ENCODE results near the gene COG5.

COG5 gene

DNA sequence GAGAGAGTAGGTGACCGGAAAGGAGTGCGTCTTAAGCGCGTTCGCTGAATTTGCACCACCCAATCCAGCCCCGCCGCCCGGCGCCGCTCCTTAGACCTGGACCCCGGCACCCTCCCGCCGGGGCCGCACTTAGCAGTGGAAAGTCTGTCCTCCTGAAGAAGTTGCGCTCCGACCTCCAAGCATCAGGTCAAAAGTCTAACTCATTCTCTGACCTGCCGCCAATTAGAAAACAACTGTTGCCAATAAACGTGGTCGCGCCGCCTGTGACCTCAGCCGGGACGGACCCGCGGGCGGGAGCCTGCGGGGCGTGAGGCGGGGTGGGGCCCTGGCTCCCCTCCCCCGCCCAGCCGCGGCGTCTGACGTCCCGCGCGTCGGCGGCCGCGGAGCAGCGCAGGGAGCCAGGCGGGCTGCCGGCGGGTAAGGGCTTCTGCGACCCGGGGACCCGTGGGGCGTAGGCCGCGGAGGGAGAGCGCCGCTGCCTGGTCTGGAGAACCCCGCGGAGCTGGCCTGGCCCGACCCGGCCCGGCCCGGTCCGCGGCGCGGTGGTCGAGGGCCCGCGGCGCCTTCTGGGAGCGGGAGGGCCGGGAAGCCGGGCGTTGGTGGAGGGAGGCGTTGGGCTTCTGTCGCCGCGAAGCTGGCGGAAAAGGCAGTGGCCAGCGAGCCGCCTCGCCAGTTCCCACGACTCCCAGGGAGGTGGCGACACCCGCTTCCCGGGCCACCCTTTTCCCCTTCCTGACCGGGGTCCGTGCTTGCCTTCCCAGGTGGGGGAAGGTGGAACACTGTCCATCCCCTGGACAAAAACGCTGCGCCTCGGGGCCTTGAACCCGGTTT, 16.4 kb upstream of the COG5 start, which contains the start of gene BCAP29 (continued):
- TF ChIP-seq, protein P1, sequence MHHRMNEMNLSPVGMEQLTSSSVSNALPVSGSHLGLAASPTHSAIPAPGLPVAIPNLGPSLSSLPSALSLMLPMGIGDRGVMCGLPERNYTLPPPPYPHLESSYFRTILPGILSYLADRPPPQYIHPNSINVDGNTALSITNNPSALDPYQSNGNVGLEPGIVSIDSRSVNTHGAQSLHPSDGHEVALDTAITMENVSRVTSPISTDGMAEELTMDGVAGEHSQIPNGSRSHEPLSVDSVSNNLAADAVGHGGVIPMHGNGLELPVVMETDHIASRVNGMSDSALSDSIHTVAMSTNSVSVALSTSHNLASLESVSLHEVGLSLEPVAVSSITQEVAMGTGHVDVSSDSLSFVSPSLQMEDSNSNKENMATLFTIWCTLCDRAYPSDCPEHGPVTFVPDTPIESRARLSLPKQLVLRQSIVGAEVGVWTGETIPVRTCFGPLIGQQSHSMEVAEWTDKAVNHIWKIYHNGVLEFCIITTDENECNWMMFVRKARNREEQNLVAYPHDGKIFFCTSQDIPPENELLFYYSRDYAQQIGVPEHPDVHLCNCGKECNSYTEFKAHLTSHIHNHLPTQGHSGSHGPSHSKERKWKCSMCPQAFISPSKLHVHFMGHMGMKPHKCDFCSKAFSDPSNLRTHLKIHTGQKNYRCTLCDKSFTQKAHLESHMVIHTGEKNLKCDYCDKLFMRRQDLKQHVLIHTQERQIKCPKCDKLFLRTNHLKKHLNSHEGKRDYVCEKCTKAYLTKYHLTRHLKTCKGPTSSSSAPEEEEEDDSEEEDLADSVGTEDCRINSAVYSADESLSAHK (tag by site-specific recombination; IDR thresholded peaks at IDR 0.05), result no peak
- TF ChIP-seq ZNF23 (tag by site-specific recombination; IDR thresholded peaks at IDR 0.05; ENCODE audit: borderline replicate concordance) (no peak), ZBTB1 (tag by site-specific recombination; IDR thresholded peaks at IDR 0.05) (no peak), RBAK (tag by site-specific recombination; IDR thresholded peaks at IDR 0.05) (no peak), ZNF19 (tag by site-specific recombination; IDR thresholded peaks at IDR 0.05; ENCODE audit: low read depth) (no peak), ZFP41 (tag by site-specific recombination; IDR thresholded peaks at IDR 0.05; ENCODE audit: borderline replicate concordance) (no peak), ZSCAN5A (tag by site-specific recombination; IDR thresholded peaks at IDR 0.05) (no peak), SALL2 (tag by site-specific recombination; IDR thresholded peaks at IDR 0.05; ENCODE audit: borderline replicate concordance) (no peak), ZBTB17 (tag by site-specific recombination; IDR thresholded peaks at IDR 0.05) (no peak; the same call in 1 of the 2 replicates), ZNF549 (tag by site-specific recombination; IDR thresholded peaks at IDR 0.05) (peak; percentile 42; the same call in 1 of the 2 replicates), ZNF112 (tag by site-specific recombination; IDR thresholded peaks at IDR 0.05) (no peak), ZNF138 (tag by site-specific recombination; IDR thresholded peaks at IDR 0.05; ENCODE audit: borderline replicate concordance) (no peak), ZNF416 (tag by site-specific recombination; IDR thresholded peaks at IDR 0.05) (no peak), ZNF146 (tag by site-specific recombination; IDR thresholded peaks at IDR 0.05) (no peak), IKZF3 (tag by site-specific recombination; IDR thresholded peaks at IDR 0.05) (peak; percentile 71; the same call in 1 of the 2 replicates), ZNF473 (tag by site-specific recombination; IDR thresholded peaks at IDR 0.05) (no peak), ZNF133 (tag by site-specific recombination; IDR thresholded peaks at IDR 0.05) (no peak), ZNF639 (tag by site-specific recombination; IDR thresholded peaks at IDR 0.05) (0 out of 2 replicates have a peak, but pooled peaks have one; percentile 35), ZNF777 (tag by site-specific recombination; IDR thresholded peaks at IDR 0.05; ENCODE audit: borderline replicate concordance) (no peak), ZSCAN30 (tag by site-specific recombination; IDR thresholded peaks at IDR 0.05) (peak; percentile 59)
- TF ChIP-seq, protein P2, sequence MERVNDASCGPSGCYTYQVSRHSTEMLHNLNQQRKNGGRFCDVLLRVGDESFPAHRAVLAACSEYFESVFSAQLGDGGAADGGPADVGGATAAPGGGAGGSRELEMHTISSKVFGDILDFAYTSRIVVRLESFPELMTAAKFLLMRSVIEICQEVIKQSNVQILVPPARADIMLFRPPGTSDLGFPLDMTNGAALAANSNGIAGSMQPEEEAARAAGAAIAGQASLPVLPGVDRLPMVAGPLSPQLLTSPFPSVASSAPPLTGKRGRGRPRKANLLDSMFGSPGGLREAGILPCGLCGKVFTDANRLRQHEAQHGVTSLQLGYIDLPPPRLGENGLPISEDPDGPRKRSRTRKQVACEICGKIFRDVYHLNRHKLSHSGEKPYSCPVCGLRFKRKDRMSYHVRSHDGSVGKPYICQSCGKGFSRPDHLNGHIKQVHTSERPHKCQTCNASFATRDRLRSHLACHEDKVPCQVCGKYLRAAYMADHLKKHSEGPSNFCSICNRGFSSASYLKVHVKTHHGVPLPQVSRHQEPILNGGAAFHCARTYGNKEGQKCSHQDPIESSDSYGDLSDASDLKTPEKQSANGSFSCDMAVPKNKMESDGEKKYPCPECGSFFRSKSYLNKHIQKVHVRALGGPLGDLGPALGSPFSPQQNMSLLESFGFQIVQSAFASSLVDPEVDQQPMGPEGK (tag by site-specific recombination; IDR thresholded peaks at IDR 0.05), result peak; percentile 76

Data from HEK293 (cell line).